Progenitor cell of endocrine pancreas (in vitro differentiated cells): ENCODE measurements around the gene LRRC23. TPM values are rescaled to one million over a fixed set of nuclear protein-coding genes. Genes with fewer than 3 reads are reported as not detected.
A peak's percentile ranks its signal among the peaks of the same experiment; 100 is the strongest.
"Not testable (repeated sequence)": the region's sequence is repeated elsewhere in the genome, so short reads cannot be mapped to it uniquely, and the experiment has no call there.

Experiments
- DNase-seq: peaks from one replicate; pipeline ENCODE4 v3.0.0; 2021; ENCODE audit warnings: low spot score; ENCODE audit not compliant: unreplicated experiment
- H3K27ac Mint-ChIP-seq: 2 replicates; pipeline ENCODE4 v1.8.0; 2021; ENCODE audit warnings: mild to moderate bottlenecking, moderate library complexity, mixed read lengths
- H3K27me3 Mint-ChIP-seq: 2 replicates; pipeline ENCODE4 v1.8.0; 2021; ENCODE audit warnings: mixed read lengths
- H3K36me3 Mint-ChIP-seq: 2 replicates; pipeline ENCODE4 v1.8.0; 2022; ENCODE audit warnings: mixed read lengths; ENCODE audit not compliant: insufficient read depth
- H3K4me1 Mint-ChIP-seq: 2 replicates; pipeline ENCODE4 v1.8.0; 2021; ENCODE audit warnings: low read depth, mixed read lengths
- H3K4me3 Mint-ChIP-seq: 2 replicates; pipeline ENCODE4 v1.8.0; 2021; ENCODE audit warnings: low read depth, mild to moderate bottlenecking, moderate library complexity, mixed read lengths
- H3K9me3 Mint-ChIP-seq: 2 replicates; pipeline ENCODE4 v1.8.0; 2021; ENCODE audit warnings: low read depth, mixed read lengths
- total RNA-seq: library from RNA; stranded (reverse); gene quantifications from 2 replicates; pipeline ENCODE4 v1.2.1, GENCODE V29; 2021
- TF ChIP-seq, protein P1 (sequence below): fragments of 200-600 bp; sonication (generic); IDR thresholded peaks from one replicate; pipeline ENCODE4 v1.5.0; 2021; ENCODE audit warnings: antibody characterized with exemption, mild to moderate bottlenecking; ENCODE audit not compliant: unreplicated experiment

The LRRC23 gene
- total RNA-seq, 1 donor from 2014 or later: 21.5 TPM

GRCh38 chr12:6861391-6861790 lies 43.2 kb upstream of the LRRC23 start:
- TF ChIP-seq, protein P1, sequence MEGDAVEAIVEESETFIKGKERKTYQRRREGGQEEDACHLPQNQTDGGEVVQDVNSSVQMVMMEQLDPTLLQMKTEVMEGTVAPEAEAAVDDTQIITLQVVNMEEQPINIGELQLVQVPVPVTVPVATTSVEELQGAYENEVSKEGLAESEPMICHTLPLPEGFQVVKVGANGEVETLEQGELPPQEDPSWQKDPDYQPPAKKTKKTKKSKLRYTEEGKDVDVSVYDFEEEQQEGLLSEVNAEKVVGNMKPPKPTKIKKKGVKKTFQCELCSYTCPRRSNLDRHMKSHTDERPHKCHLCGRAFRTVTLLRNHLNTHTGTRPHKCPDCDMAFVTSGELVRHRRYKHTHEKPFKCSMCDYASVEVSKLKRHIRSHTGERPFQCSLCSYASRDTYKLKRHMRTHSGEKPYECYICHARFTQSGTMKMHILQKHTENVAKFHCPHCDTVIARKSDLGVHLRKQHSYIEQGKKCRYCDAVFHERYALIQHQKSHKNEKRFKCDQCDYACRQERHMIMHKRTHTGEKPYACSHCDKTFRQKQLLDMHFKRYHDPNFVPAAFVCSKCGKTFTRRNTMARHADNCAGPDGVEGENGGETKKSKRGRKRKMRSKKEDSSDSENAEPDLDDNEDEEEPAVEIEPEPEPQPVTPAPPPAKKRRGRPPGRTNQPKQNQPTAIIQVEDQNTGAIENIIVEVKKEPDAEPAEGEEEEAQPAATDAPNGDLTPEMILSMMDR: no peak
- Mint-ChIP-seq H3K27me3 (peaks cover 7% of the 10 kb centered on the region), H3K9me3 (no peaks in the 10 kb centered on the region), H3K27ac (no peak overlapping the region), H3K36me3 (peaks cover 50% of the 10 kb centered on the region), H3K4me1 (no peaks in the 10 kb centered on the region), H3K4me3 (no peak overlapping the region)
- no peak for DNase-seq

DNA sequence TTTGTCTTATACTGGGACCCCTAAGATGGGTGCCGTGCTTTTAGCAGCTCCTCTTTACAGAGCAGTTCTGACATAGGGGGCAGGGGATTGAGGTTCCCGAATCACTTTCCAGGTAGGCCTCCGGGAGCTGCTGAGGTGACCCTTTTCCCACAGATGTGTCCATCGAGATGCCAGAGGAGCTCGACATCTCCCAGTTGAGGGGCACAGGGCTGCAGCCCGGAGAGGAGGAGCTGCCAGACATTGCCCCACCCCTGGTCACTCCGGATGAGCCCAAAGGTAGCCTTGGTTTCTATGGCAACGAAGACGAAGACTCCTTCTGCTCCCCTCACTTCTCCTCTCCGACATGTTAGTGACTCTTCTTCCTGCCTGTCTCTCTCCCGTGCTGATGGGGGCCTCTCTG lies 41.6 kb upstream of the LRRC23 start:
- TF ChIP-seq, protein P1: no peak
- Mint-ChIP-seq H3K27me3 (peaks cover 10% of the 10 kb centered on the region), H3K36me3 (peaks cover 42% of the 10 kb centered on the region), H3K4me3 (no peak overlapping the region), H3K27ac (no peak overlapping the region), H3K4me1 (peaks cover 2% of the 10 kb centered on the region), H3K9me3 (no peaks in the 10 kb centered on the region)
- DNase-seq: no peak

GRCh38 chr12:6863586-6864321 lies 40.9 kb upstream of the LRRC23 start:
- no peak for DNase-seq
- Mint-ChIP-seq H3K27me3 (peaks cover 10% of the 10 kb centered on the region), H3K4me3 (no peak overlapping the region), H3K9me3 (no peaks in the 10 kb centered on the region), H3K27ac (no peak overlapping the region), H3K36me3 (peaks cover 40% of the 10 kb centered on the region), H3K4me1 (peaks cover 10% of the 10 kb centered on the region)
- TF ChIP-seq, protein P1: no peak

GRCh38 chr12:6865307-6865706 lies 39.3 kb upstream of the LRRC23 start:
- H3K4me1 Mint-ChIP-seq: peaks cover 18% of the 10 kb centered on the region
- not testable (repeated sequence) for H3K9me3 Mint-ChIP-seq, DNase-seq, H3K27ac Mint-ChIP-seq
- H3K4me3 Mint-ChIP-seq: peak overlapping the region; percentile 24
- H3K36me3 Mint-ChIP-seq: peaks cover 44% of the 10 kb centered on the region
- peaks cover 10% of the 10 kb centered on the region for H3K27me3 Mint-ChIP-seq

GRCh38 chr12:6866163-6866919 lies 38.3 kb upstream of the LRRC23 start:
- H3K27me3 Mint-ChIP-seq: peaks cover 10% of the 10 kb centered on the region
- H3K36me3 Mint-ChIP-seq: peaks cover 42% of the 10 kb centered on the region
- H3K9me3 Mint-ChIP-seq: no peaks in the 10 kb centered on the region
- TF ChIP-seq, protein P1: no peak
- DNase-seq: no peak
- H3K4me3 Mint-ChIP-seq: peak overlapping the region; percentile 94
- no peak overlapping the region for H3K27ac Mint-ChIP-seq
- H3K4me1 Mint-ChIP-seq: peaks cover 18% of the 10 kb centered on the region
